ENCODE results near the gene AFDN.
A peak's percentile ranks its signal among the peaks of the same experiment; 100 is the strongest.

GRCh38 chr6:167826230-167826895 lies 348 bp upstream of the AFDN start:
- TF ChIP-seq CTCF (IDR thresholded peaks at IDR 0.05) (peak; percentile 44 to 75 (median 54)), POLR2AphosphoS5 (IDR thresholded peaks at IDR 0.05) (peak in 2 of 3 donors; percentile 36 to 42), POLR2A (IDR thresholded peaks at IDR 0.05) (peak; percentile 36)
